Duodenal mucosa (tissue), 2 donors: ENCODE results near the gene DNAH14.
A peak's percentile ranks its signal among the peaks of the same experiment; 100 is the strongest.
"Not testable (repeated sequence)": the region's sequence is repeated elsewhere in the genome, so short reads cannot be mapped to it uniquely, and the experiment has no call there.

Experiments
- H3K27ac ChIP-seq: one replicate; pipeline ENCODE4 v1.7.0; 2013; ENCODE audit warnings: low read depth, low read length
- H3K27me3 ChIP-seq, 2 donors: one replicate each; pipeline ENCODE4 v1.7.0; 2013; ENCODE audit warnings: low read length in 2 of 2, control low read depth in 1 of 2; ENCODE audit not compliant: insufficient read depth in 2 of 2, control insufficient read depth in 1 of 2
- H3K36me3 ChIP-seq, 2 donors: one replicate each; pipeline ENCODE4 v1.7.0; 2013; ENCODE audit warnings: low read length in 2 of 2, control low read depth in 1 of 2; ENCODE audit not compliant: insufficient read depth in 2 of 2, control insufficient read depth in 1 of 2
- H3K4me1 ChIP-seq, 2 donors: one replicate each; pipeline ENCODE4 v1.7.0; 2013; ENCODE audit warnings: low read length in 2 of 2, control low read depth in 1 of 2; ENCODE audit not compliant: insufficient read depth in 2 of 2, control insufficient read depth in 1 of 2
- H3K4me3 ChIP-seq, 2 donors: one replicate each; pipeline ENCODE4 v1.7.0; 2013; ENCODE audit warnings: low read length in 2 of 2, low read depth in 1 of 2
- H3K9ac ChIP-seq, 2 donors: one replicate each; pipeline ENCODE4 v1.7.0; 2013; ENCODE audit warnings: low read length in 2 of 2, low read depth in 1 of 2
- H3K9me3 ChIP-seq, 2 donors: one replicate each; pipeline ENCODE4 v1.7.0; 2013; ENCODE audit warnings: low read length in 2 of 2, control low read depth in 1 of 2; ENCODE audit not compliant: control insufficient read depth in 1 of 2

The DNAH14 gene

DNA sequence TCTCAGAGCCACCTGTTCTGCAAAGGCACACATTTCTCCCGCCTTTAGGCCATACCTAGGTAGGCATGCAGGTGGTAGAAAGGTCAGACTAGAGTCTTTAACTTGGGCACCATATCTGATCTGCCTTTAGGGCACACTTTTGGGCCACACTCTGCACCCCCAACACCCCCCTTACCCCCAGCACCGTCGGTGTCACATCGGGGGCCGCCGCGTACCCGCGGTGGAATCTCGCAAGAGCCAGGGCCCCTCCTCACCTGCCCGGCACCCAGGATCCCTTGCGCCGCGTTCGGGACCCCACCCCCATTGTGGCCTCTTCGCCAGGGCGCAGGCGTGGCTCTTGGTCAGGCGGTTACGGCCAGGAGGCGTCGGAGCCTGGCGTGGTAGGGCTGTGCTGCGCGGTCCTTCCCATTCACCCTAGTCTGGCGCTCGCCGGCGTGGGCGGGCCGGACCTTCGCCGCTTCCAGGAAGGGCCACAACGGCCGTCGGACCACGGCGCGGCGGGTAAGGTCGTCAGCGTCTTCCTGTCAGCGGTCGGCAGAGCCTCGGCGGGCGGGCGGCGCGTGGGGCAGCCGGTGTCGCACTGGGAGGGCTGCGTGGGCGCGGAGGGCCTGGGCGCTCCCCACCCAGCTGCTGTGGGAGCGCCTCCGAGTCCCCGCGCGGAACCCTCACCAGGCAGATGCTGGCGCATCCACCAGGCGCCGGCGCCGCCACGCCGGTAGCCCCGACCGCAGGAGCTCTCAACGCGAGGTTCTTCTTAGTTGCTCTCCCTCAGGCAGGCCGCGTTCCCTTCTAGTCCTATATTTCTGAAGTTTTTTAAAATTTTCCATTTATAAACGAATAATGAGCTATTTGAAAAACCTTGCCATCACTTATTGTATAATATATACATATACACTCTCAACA lies at the start of gene DNAH14:
Gene DNAH14 (plus strand): TSS at position 341 of the 903 bp plus-strand sequence. CDS start 23,028 bp downstream, outside the sequence.
- Histone ChIP-seq H3K9ac (peak within 1 kb of the TSS; percentile 33 to 47), H3K27me3 (no peaks in the 10 kb centered on the region), H3K4me1 (peaks cover 0 to 5% of the 10 kb centered on the region in 2 donors), H3K27ac (no peak within 1 kb of the TSS), H3K4me3 (peak within 1 kb of the TSS; percentile 69 to 73), H3K36me3 (no peaks in the 10 kb centered on the region), H3K9me3 (peaks cover 12 to 18% of the 10 kb centered on the region in 2 donors)

- no peaks in the 10 kb centered on the region for H3K27me3 ChIP-seq
- no peak overlapping the region for H3K4me3 ChIP-seq
- no peak overlapping the region for H3K9ac ChIP-seq
- H3K4me1 ChIP-seq, result no peaks in the 10 kb centered on the region
- H3K36me3 ChIP-seq, result no peaks in the 10 kb centered on the region
- H3K27ac ChIP-seq, result no peak overlapping the region
- H3K9me3 ChIP-seq, result no peaks in the 10 kb centered on the region
Observed at GRCh38 chr1:224880593-224881307, 48.7 kb upstream of the DNAH14 start.

DNA sequence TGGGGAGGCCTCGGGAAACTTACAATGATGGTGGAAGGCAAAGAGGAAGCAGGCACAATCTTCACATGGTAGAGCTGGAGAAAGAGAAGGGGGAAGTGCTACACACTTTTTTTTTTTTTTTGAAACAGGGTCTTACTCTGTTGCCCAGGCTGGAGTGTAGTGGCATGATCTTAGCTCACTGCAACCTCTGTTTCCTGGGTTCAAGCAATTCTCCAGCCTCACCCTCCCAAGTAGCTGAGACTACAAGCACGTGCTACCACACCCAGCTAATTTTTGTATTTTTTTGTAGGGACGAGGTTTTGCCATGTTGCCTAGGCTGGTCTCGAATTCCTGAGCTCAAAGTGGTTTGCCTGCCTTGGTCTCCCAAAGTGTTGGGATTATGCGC lies 48.2 kb upstream of the DNAH14 start:
- not testable (repeated sequence) for H3K4me3 ChIP-seq, H3K9ac ChIP-seq, H3K36me3 ChIP-seq, H3K9me3 ChIP-seq, H3K27ac ChIP-seq, H3K4me1 ChIP-seq, H3K27me3 ChIP-seq

GRCh38 chr1:224881762-224882211 lies 47.7 kb upstream of the DNAH14 start:
- H3K4me3 ChIP-seq, result no peak overlapping the region
- H3K36me3 ChIP-seq, result no peaks in the 10 kb centered on the region
- H3K27me3 ChIP-seq, result no peaks in the 10 kb centered on the region
- H3K9me3 ChIP-seq, result no peaks in the 10 kb centered on the region
- H3K27ac ChIP-seq, result no peak overlapping the region
- H3K9ac ChIP-seq, result no peak overlapping the region
- H3K4me1 ChIP-seq, result no peaks in the 10 kb centered on the region

DNA sequence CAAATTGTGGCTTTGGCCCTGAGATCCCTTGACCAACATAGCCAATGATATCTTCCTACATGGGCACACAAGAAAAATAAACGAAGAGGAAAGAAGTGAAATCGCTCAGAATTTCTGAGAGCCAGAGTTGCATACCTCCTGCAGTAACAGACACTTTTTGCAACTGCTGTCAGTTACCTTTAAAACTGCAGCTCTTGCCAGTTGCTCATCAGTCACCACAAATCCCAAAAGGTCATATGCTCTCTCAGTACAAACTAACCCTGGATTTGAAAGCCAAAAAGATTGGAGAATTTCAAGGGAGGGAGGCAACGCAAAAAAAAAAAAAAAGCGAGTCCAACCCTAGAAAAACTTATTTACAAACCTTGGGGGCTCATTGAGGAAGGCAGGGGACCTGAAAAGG lies 47.2 kb upstream of the DNAH14 start:
- H3K27ac ChIP-seq, result no peak overlapping the region
- H3K36me3 ChIP-seq, result no peaks in the 10 kb centered on the region
- no peaks in the 10 kb centered on the region for H3K4me1 ChIP-seq
- H3K9ac ChIP-seq, result no peak overlapping the region
- H3K9me3 ChIP-seq, result no peaks in the 10 kb centered on the region
- H3K4me3 ChIP-seq, result no peak overlapping the region
- no peaks in the 10 kb centered on the region for H3K27me3 ChIP-seq

GRCh38 chr1:224883091-224883490 lies 46.4 kb upstream of the DNAH14 start:
- Histone ChIP-seq H3K27me3 (no peaks in the 10 kb centered on the region), H3K4me1 (no peaks in the 10 kb centered on the region), H3K9me3 (no peaks in the 10 kb centered on the region), H3K27ac (no peak overlapping the region), H3K9ac (no peak overlapping the region), H3K4me3 (no peak overlapping the region), H3K36me3 (no peaks in the 10 kb centered on the region)

- Histone ChIP-seq H3K36me3 (no peaks in the 10 kb centered on the region), H3K4me3 (no peak overlapping the region), H3K9me3 (no peaks in the 10 kb centered on the region), H3K4me1 (no peaks in the 10 kb centered on the region), H3K27ac (no peak overlapping the region), H3K27me3 (no peaks in the 10 kb centered on the region), H3K9ac (no peak overlapping the region)
Observed at GRCh38 chr1:224884361-224884801, 45.1 kb upstream of the DNAH14 start.

- not testable (repeated sequence) for H3K4me1 ChIP-seq, H3K36me3 ChIP-seq, H3K27ac ChIP-seq, H3K4me3 ChIP-seq, H3K9me3 ChIP-seq, H3K9ac ChIP-seq, H3K27me3 ChIP-seq
Observed at GRCh38 chr1:224885376-224885775, 44.1 kb upstream of the DNAH14 start.

- H3K4me1 ChIP-seq, result no peaks in the 10 kb centered on the region
- H3K27me3 ChIP-seq, result no peaks in the 10 kb centered on the region
- H3K27ac ChIP-seq, result no peak overlapping the region
- H3K4me3 ChIP-seq, result no peak overlapping the region
- no peaks in the 10 kb centered on the region for H3K36me3 ChIP-seq
- no peak overlapping the region for H3K9ac ChIP-seq
- no peaks in the 10 kb centered on the region for H3K9me3 ChIP-seq
Observed at GRCh38 chr1:224894915-224895314, 34.6 kb upstream of the DNAH14 start.

DNA sequence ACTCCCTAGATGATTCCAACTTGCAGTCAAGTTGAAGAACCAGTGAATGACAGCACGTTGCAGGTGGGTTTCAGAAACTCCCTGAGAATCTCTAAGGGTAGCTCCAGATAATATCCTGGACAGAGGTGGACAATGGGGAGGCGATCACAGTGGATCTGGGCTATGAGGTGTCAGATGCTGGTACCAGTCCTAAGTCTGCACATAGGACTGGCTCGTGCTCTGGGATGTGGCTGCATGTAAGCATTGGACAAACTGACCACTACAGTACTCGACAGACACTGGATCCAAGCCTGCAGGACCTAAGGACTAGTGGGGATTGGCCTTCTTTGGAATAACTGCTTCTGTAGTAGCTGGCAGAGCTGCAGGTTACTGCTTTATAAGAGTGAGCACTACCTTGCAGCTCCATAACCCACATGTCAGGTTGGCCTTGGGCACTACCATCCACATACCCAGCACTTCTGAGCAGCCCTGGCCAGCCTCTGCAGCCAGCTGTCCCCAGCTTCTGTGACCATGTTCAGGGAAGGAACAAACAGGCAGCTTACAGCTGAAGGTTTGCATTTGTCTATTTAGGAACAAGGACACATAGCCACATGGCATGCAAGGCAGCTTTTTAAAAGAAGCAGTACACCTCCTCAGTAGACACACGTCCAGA lies 33.2 kb upstream of the DNAH14 start:
- no peaks in the 10 kb centered on the region for H3K36me3 ChIP-seq
- no peaks in the 10 kb centered on the region for H3K4me1 ChIP-seq
- no peak overlapping the region for H3K27ac ChIP-seq
- no peaks in the 10 kb centered on the region for H3K9me3 ChIP-seq
- H3K4me3 ChIP-seq, result no peak overlapping the region
- H3K27me3 ChIP-seq, result no peaks in the 10 kb centered on the region
- H3K9ac ChIP-seq, result no peak overlapping the region
